ENCODE measurements around the gene PFKL.

PFKL gene

DNA sequence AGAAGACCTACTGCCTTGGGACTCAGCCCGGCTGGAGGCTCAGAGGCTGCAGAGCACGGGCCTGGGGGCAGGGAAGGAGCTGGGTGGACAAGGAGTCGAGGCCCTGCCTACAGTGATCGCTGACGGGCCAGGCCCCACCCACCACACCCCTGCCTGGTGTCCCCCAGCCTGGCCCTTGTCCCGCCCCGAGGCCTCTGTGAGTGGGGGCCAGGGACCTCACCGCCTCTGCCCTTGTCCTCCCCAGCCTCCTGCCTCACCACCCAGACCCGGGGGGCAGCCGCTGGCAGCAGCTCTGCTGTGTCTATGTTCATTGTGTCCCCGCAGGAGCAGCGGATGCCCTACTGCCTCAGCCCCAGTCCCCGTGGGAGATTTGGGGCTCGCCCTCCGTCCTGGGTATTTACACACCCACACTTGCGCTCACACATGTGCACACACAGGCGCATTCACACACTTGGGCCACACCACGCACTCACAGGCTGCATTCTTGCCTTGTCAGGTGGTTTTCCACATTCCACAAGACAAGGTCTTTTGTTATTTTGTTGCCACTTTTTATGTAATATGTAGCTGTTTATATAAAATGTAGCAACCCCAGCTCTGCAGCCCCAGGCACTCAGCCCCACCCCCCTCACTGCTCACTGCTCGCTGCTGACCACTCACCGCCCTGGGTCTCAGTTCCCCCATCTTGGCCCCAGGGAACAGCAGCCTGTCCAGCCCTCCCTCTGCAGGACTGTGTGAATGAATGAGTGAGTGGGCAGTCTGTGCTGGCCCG lies 7.3 kb downstream of the PFKL start:
- H3K27ac ChIP-seq = peak overlapping the region in 2 of 21 experiments; percentile 21 to 38

DNA sequence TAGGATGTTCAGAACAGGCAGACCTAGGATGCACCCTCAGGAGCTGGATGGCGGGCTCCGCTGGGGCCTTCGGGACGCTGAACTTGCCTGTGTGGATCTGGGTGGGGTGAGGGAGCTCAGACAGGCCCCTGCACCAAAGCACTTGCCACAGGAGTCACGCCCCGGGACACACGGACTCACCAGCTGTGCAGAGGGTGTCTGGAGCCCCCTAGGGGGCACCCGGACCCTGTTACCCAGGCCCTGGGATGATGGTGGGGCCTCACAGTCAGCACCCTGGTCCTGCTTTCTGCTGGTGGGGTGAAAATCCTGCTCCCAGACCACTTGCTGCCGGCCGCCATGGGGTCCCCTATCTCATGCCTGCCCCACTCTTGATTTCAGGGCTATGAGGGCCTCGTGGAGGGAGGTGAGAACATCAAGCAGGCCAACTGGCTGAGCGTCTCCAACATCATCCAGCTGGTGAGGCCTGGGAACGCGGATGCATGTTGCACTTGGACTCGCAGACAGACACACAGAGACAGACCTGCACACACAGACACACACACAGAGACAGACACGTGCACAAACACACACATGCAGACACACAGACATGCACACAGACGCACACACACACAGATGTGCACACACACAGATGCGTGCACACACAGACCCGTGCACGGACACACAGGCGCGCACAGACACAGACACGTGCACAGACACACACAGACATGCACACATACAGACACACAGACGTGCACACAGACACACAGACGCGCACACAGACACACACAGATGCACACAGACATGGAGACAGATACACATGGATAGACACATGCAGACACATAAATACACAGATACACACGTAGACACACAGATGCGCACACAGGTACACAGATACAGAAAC lies 11.0 kb downstream of the PFKL start:
- Histone ChIP-seq H3K27ac (no peak overlapping the region), H3K4me3 (no peak overlapping the region)

More for the DNA sequence above, 7.3 kb downstream of the PFKL start:
- no peak overlapping the region for H3K4me3 ChIP-seq

DNA sequence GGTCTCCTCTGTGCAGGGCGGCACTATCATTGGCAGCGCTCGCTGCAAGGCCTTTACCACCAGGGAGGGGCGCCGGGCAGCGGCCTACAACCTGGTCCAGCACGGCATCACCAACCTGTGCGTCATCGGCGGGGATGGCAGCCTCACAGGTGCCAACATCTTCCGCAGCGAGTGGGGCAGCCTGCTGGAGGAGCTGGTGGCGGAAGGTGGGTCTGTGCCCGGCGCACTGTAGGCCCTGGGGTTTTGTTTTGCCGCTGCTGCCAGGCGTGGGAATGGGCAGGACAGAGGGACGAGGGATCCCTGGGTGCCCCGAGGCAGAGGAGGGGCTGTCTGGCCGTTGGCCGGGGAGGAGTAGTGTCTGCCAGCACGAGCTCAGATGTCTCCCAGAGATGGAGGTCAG lies 12.2 kb downstream of the PFKL start:
- no peak overlapping the region for H3K4me3 ChIP-seq
- no peak overlapping the region for H3K27ac ChIP-seq

DNA sequence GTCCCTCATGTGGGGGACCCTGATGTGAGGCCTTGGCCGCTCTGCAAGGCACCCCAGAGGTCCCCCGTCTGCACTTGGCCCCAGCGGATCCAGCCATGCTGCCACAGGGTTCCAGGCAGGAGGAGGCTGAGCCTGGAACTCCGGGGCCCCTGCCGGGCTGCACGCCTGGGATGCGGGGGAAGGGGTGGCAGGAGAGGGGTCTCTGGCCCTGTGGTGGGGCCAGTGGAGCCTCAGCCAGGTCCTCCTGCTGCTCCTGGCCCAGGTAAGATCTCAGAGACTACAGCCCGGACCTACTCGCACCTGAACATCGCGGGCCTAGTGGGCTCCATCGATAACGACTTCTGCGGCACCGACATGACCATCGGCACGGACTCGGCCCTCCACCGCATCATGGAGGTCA lies 12.9 kb downstream of the PFKL start:
- Histone ChIP-seq H3K27ac (no peak overlapping the region), H3K4me3 (no peak overlapping the region)

DNA sequence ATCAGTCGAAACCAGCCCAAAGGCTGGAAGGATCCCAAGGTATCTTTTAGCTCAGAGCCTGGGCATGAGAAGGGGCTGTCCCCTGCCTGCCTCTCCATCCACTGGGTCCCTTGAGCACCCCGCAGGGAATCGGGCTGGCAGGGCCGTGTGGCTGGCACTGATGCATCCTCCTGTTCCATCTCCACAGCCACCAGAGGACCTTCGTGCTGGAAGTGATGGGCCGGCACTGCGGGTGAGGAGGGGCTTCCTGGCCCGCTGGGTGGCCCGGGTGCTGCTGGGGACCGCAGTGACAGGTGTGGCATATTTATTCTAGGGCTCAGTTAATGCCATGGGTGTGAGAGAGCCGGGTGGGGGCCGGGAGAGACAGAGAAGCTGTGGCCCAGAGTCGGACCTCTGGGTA lies 13.6 kb downstream of the PFKL start:
- Histone ChIP-seq H3K4me3 (no peak overlapping the region), H3K27ac (no peak overlapping the region)

DNA sequence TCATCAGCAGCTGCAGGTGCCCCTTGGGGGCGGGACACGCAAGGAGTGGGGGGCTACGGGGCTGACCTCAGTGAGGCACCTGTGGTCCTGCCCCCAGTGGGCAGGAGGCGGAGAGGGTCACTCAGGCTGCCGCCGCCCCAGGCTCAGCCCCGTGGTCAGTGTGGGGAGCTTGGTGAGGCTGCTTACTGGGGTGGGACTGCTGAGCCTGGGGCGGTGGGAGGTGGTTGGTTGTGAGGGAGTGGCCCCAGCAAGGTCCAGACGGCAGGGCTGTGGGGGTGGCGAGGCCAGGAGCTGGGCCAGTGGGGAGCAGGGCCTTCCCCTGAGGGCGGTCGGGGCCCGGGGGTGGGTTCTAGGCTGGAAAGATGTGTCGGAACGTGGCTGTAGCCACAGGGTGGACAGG lies 14.3 kb downstream of the PFKL start:
- Histone ChIP-seq H3K27ac (no peak overlapping the region), H3K4me3 (no peak overlapping the region)

DNA sequence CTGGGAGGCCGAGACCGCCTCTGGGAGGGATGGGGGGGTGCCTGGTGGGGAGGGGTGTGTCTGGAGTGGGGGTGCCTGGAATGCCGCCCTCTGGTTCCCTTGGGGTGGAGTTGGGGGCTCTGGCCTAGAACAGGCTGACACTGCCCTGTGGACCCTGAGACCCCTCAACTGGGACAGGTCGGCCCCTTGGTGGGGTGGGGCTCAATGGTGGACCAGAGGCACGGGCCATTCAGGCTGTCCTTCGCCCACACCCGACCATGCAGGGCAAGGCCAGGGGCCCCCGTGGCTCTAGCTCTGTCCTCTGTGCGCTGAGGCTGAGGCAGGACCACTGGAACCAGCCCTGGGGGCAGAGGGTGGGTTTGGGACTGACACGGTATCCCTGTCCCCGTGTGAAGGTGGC lies 14.7 kb downstream of the PFKL start:
- Histone ChIP-seq H3K4me3 (no peak overlapping the region), H3K27ac (no peak overlapping the region)

DNA sequence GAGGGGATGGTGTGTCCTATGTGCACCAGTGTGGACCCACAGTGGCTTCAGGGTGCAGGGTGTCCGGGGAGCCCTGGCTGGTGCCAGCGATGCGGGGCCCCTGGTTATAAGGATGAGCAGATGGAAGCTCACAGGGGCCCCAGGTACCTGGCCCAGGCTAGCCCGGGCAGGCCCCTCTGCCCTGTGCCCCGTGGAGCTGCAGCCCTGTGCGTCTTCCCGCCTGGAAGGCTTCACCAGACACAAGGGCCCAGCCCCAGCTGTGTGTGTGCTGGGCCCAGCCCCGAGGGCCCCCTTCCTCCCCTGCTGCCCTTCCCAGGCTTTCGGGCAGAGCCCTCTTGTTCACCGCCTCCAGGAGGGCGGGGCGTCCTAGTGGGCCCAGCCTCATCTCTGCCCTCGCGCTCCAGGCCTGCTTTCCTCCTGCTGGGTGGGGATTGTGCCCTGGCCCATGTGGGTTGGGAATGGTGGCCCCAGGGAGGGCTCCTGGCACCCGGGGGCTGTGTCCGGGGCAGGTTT lies 15.9 kb downstream of the PFKL start:
- Histone ChIP-seq H3K4me3 (no peak overlapping the region), H3K27ac (no peak overlapping the region)

DNA sequence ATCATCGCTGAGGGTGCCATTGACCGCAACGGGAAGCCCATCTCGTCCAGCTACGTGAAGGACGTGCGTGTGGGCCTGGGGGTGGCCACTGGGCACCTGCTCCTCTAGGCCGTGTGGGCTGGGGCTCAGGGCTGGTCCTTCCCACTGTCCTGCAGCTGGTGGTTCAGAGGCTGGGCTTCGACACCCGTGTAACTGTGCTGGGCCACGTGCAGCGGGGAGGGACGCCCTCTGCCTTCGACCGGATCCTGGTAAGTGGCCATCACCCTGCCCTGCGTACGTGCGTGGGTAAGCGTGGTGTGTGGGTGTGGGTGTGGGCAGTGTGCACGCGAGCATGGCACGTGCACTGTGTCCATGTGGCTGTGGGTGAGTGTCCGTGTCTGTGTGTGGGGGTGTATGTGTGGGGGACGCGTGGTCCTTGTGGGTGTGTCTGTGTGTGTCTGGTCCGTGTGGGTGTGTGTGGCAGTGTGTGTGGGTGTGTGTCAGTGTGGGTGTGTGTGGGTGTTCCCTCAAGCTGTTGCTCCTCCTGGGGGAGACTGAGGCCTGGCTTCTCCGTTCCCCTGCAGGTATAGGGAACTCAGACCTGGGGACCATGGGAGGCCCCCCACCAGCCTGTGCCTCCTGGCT lies 16.5 kb downstream of the PFKL start:
- H3K27ac ChIP-seq = no peak overlapping the region
- no peak overlapping the region for H3K4me3 ChIP-seq

DNA sequence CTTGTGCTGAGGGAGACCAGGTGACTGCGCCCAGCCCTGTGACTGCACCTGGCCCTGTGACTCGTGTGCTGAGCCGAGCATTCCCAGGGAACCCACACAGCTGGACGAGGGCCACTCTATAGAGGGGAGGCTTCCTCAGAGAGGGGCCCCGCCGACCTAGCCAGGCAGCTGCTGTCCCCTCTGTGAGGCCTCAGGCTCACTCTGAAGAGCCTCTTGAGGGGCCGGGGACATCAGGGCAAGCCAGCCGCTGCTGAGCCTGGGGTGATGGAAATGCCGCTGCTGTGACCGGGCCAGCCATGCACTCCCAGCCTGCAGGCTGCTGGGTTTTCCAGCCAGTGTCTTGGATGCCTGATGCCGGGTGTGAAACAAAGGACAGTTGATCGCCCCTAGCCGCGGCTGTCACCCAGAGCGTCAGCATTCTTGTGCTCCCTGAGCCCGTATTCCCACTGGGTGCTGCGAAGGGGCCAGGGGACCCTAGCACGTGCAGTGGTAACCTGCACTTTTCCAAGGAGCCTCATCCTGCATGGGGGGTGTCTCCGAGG lies 17.5 kb downstream of the PFKL start:
- Histone ChIP-seq H3K27ac (no peak overlapping the region), H3K4me3 (no peak overlapping the region)

DNA sequence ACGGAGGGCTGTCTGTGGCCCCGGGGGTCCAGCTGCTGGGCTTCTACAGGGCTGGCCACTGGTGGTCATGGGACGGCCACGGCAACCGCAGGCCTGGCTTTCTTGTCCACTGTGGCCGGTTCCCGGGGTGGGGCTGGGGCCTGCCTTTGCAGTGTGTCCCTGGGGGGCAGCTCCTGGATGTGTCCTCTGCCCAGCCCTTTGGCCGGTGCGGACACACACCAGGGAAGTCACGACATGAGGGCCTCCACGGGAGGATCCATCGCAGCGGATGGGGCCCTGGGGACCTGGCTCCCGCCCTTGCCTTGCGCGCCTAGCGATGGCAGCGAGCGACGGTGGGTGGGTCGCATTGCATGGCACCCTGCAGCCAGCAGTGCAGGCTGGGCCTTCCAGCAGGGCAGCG lies 18.0 kb downstream of the PFKL start:
- no peak overlapping the region for H3K27ac ChIP-seq
- no peak overlapping the region for H3K4me3 ChIP-seq

DNA sequence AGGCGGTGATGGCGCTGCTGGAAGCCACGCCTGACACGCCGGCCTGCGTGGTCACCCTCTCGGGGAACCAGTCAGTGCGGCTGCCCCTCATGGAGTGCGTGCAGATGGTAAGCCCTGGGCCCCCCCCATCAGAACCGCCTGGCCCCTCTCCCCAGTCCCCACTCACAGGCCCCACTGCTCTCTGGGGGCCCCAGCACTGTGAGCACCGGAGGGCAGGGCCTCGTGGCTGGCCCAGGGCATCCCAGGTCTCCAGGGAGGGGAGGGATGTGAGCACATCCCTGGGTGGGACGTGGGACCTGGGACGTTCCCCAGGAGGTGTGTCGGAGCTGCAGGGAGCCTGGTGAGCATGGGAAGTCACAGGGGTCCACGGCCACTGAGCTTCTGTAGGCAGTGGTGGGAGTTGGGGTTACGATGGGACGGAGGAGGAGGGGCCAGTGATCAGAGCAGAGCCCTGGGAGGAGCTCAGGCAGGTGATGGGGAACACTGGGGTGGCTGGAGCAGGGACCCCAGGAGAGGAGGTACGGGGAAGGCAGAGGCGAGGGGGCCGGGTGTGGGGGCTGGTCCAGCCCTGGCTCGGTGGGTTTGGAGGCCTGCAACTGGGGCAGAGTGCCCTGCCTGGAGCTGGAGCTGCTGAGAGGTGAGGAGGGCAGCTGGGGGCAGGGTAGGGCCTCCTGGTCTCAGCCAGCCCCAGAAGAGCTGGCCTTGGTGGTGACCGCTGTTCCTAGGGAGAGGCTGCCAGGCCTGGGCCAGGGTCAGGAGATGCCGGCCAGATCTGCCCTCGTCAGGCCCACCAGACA lies 18.8 kb downstream of the PFKL start:
- no peak overlapping the region for H3K4me3 ChIP-seq
- H3K27ac ChIP-seq = no peak overlapping the region

DNA sequence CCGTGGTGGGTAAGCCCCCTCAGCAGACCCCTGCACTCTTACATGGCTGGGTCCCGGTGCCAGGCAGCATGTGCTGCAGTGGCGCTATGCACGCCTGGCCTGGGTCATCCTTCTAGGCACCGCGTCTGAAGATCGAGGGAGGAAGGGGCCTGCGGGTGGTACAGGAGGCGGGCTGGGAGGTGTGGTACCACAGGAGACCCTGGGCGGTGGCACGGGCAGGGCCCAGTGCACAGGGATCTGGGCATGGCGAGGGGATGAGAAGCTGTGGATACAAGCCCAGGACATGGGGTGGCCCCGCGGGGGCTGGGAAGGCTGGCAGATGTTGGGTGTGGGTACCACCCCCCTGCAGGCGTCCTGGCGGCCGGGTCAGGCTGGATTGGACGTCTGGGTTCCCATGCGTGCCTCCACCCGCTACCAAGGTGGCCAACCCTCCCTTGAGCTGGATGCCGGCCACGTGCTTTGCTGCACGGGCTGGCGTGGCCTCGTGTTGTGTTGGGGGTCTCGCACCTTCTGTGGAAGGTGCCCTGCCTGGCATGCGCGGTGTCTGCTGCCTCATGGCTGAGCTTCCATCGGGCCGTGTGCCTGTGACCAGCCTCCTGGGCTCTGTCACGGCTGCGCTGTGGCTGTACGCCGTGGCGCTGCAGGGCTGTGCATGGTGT lies 19.7 kb downstream of the PFKL start:
- no peak overlapping the region for H3K27ac ChIP-seq
- H3K4me3 ChIP-seq = no peak overlapping the region

DNA sequence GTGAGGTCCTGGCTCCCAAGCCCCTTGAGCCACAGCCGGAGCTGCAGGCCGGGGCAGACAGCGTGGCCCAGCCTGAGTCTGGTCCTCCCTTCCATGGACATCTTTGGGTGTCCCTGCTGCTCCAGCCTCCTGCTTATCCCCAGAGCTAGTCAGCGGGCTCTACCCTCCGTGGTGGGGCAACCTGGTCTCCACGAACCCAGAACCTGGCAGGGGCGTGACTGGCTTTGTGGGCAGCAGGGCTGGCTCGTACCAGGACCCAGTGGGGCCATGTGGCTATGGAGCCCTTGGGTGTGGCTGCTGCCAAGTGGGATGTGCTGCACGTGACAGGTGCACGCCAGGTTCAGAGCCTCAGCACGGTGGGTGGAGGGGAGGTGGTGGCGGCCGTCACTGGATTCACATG lies 21.0 kb downstream of the PFKL start:
- H3K27ac ChIP-seq = no peak overlapping the region
- H3K4me3 ChIP-seq = no peak overlapping the region

DNA sequence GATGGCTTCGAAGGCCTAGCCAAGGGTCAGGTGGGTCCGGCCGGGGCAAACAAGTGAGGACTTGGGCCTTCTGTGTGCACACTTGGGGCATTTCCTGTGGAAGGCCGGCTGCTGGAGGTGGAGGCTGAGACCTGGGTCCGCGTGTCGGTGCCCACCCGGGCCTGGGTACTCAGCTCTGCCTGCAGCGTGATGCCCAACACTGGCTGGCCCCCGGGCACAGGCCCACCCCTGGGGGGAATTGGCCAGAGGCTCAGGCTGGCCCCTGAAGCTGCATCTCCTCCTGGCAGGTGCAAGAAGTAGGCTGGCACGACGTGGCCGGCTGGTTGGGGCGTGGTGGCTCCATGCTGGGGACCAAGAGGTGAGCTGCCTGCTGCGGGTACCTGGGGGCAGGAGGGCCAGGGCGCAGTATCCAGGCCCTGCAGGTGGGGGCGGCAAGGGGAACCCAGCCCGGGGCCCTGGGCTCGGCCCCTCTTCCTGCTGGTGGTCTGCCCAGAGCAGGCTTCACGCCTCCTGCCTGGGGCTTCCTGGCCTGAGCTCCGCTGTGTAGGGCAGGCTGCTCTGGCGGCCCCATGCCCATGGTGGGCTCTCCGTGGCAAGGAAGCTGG lies 22.1 kb downstream of the PFKL start:
- Histone ChIP-seq H3K27ac (no peak overlapping the region), H3K4me3 (no peak overlapping the region)

DNA sequence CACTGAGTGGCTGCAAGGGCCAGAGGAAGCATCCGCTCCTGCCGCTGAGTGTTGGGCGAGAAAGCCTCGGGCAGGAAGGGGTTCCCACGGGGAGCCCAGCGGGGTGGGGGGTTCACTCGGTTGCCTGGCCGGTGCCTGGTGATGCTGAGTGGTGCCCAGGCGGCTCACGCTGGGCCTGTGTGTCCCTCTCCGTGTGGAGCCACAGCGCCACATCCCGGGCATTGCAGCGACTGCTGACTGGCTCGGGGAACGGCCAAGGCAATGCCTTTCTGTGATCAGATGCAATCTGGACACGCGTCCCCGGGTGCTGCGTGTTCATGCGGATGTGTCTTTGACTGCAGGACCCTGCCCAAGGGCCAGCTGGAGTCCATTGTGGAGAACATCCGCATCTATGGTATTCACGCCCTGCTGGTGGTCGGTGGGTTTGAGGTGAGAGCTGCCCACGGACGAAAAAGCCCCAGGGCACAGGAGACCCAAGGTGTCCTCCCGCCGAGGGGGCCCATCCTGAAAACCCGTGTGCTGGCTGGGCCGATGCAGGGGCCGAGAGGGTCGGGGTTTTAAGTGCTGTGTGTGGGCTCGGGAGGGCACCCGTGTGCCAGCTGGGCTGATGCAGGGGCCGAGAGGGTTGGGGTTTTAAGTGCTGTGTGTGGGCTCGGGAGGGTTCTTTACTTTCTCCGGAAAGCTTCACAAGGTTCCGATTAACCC lies 22.9 kb downstream of the PFKL start:
- H3K4me3 ChIP-seq = no peak overlapping the region
- H3K27ac ChIP-seq = no peak overlapping the region

DNA sequence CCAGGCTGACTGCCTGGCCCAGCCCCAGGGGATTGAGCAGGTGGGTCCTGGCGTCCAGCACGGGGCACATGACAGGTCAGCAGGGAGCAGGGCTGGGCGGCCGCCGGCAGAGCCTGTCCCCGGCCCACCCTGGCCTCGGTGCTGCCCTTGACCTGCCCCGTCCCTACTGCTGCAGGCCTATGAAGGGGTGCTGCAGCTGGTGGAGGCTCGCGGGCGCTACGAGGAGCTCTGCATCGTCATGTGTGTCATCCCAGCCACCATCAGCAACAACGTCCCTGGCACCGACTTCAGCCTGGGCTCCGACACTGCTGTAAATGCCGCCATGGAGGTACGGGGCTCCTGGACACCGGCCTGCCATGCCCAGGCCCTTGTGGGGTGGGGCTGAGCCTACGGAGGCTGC lies 23.7 kb downstream of the PFKL start:
- H3K27ac ChIP-seq = no peak overlapping the region
- H3K4me3 ChIP-seq = no peak overlapping the region

All from skin epidermis (tissue), 12 donors.